SK-N-SH (cell line): ENCODE data around the gene ANKS1B. TPM values are rescaled to one million over a fixed set of nuclear protein-coding genes. Genes with fewer than 3 reads are reported as not detected.

Source experiments
- CTCF ChIA-PET: fragments of 300-600, 350-600 bp; formaldehyde crosslinking; extraction: SDS; loops from one replicate; lab custom pipeline; 2021; lab: Yijun Ruan, JAX
- POLR2A ChIA-PET: fragments of 350-600 bp; sonication (Branson Sonifier 250); formaldehyde crosslinking; extraction: SDS; loops from one replicate; lab custom pipeline; 2020; ENCODE audit warnings: antibody characterized with exemption, inconsistent platforms; lab: Yijun Ruan, JAX
- DNase-seq: peaks from one replicate; pipeline ENCODE4 v3.0.0; 2012
- H2AFZ ChIP-seq: fragments of 200-600 bp; sonication (generic); 2 replicates; pipeline ENCODE4 v1.8.1; 2016; ENCODE audit warnings: antibody characterized with exemption, mild to moderate bottlenecking, low read depth
- H3F3A ChIP-seq: fragments of 200-600 bp; sonication (generic); replicated peaks from 2 replicates; pipeline ENCODE3; 2016; ENCODE audit warnings: antibody characterized with exemption, mild to moderate bottlenecking; ENCODE audit not compliant: insufficient read depth
- H3K27ac ChIP-seq, 2 experiments: fragments of 200-500 bp in 1 of 2; fragments of 200-600 bp in 1 of 2; sonication (Bioruptor generic) in 1 of 2; sonication (generic), shearing (Covaris generic) in 1 of 2; 2 replicates each; pipeline versions ENCODE4 v1.5.1 to v1.6.1; 2014 to 2016; ENCODE audit warnings: low read depth in 2 of 2, inconsistent platforms in 1 of 2, low read length in 1 of 2, mild to moderate bottlenecking in 1 of 2, mixed read lengths in 1 of 2
- H3K27me3 ChIP-seq: fragments of 200-600 bp; sonication (generic), shearing (Covaris generic); 2 replicates; pipeline ENCODE4 v1.6.1; 2016; ENCODE audit warnings: mixed run types; ENCODE audit not compliant: insufficient read depth
- H3K36me3 ChIP-seq, 2 experiments: fragments of 200-500 bp in 1 of 2; fragments of 200-600 bp in 1 of 2; sonication (Bioruptor generic) in 1 of 2; sonication (generic) in 1 of 2; replicated peaks in 1 of 2; 2 replicates each; pipeline versions ENCODE3 to v1.5.1; 2014 to 2016; ENCODE audit warnings: low read length in 1 of 2, mild to moderate bottlenecking in 1 of 2; ENCODE audit not compliant: insufficient read depth in 2 of 2, control insufficient read depth in 1 of 2
- H3K4me1 ChIP-seq, 2 experiments: fragments of 200-500 bp in 1 of 2; fragments of 200-600 bp in 1 of 2; sonication (Bioruptor generic) in 1 of 2; sonication (generic), shearing (Covaris generic) in 1 of 2; 2 replicates each; pipeline versions ENCODE4 v1.5.1 to v1.6.1; 2014 to 2016; ENCODE audit warnings: low read depth in 1 of 2, low read length in 1 of 2, mixed run types in 1 of 2; ENCODE audit not compliant: insufficient read depth in 2 of 2, control insufficient read depth in 1 of 2
- H3K4me2 ChIP-seq: fragments of 200-600 bp; sonication (generic), shearing (Covaris generic); 2 replicates; pipeline ENCODE4 v1.6.1; 2017; ENCODE audit warnings: mixed run types
- H3K4me3 ChIP-seq, 2 experiments: fragments of 200-500 bp in 1 of 2; fragments of 200-600 bp in 1 of 2; sonication (Bioruptor generic) in 1 of 2; sonication (generic), shearing (Covaris generic) in 1 of 2; 2 replicates each; pipeline versions ENCODE4 v1.5.1 to v1.8.1; 2014 to 2016; ENCODE audit warnings: low read depth in 2 of 2, inconsistent platforms in 1 of 2, low read length in 1 of 2, mild to moderate bottlenecking in 1 of 2, mixed read lengths in 1 of 2, moderate library complexity in 1 of 2
- H3K79me2 ChIP-seq: fragments of 200-600 bp; sonication (generic); 2 replicates; pipeline ENCODE4 v1.8.1; 2017; ENCODE audit warnings: mild to moderate bottlenecking; ENCODE audit not compliant: insufficient read depth
- H3K9ac ChIP-seq: fragments of 200-600 bp; sonication (generic); 2 replicates; pipeline ENCODE4 v1.6.1; 2017; ENCODE audit warnings: mixed run types
- H3K9me2 ChIP-seq: fragments of 200-600 bp; sonication (generic); 2 replicates; pipeline ENCODE4 v1.6.1; 2017; ENCODE audit warnings: mixed run types
- H3K9me3 ChIP-seq: fragments of 200-600 bp; sonication (generic); 2 replicates; pipeline ENCODE4 v1.6.1; 2017; ENCODE audit warnings: mixed run types, mild to moderate bottlenecking, moderate library complexity
- H4K20me1 ChIP-seq: fragments of 200-600 bp; sonication (generic); 2 replicates; pipeline ENCODE4 v1.6.1; 2017; ENCODE audit warnings: mild to moderate bottlenecking, mixed run types; ENCODE audit not compliant: insufficient read depth
- CTCF ChIP-seq: fragments of 200-600 bp; sonication (generic); IDR thresholded peaks from 2 replicates; pipeline ENCODE4 v1.6.1; 2017; ENCODE audit warnings: antibody characterized with exemption, mild to moderate bottlenecking, moderate library complexity
- EP300 ChIP-seq, 2 experiments: IDR thresholded peaks; 2 replicates each; pipeline versions ENCODE4 v1.4.0 to v1.6.1; 2012; ENCODE audit warnings: borderline replicate concordance in 1 of 2, low read depth in 1 of 2, low read length in 1 of 2
- FOSL2 ChIP-seq: IDR thresholded peaks from 2 replicates; pipeline ENCODE4 v1.4.0; 2012; ENCODE audit warnings: low read depth, mild to moderate bottlenecking, moderate library complexity, borderline replicate concordance
- FOXM1 ChIP-seq: IDR thresholded peaks from 2 replicates; pipeline ENCODE4 v1.4.0; 2012; ENCODE audit warnings: low read depth, mild to moderate bottlenecking
- NFIC ChIP-seq: IDR thresholded peaks from 2 replicates; pipeline ENCODE4 v1.4.0; 2012; ENCODE audit warnings: borderline replicate concordance
- NRF1 ChIP-seq: IDR thresholded peaks from 2 replicates; pipeline ENCODE4 v1.6.1; 2012; ENCODE audit warnings: low read depth, mild to moderate bottlenecking, low read length
- PBX3 ChIP-seq: IDR thresholded peaks from 2 replicates; pipeline ENCODE4; 2012
- POLR2AphosphoS5 ChIP-seq: IDR thresholded peaks from 2 replicates; pipeline ENCODE4 v1.6.1; 2012; ENCODE audit warnings: low read depth, low read length
- TCF12 ChIP-seq: IDR thresholded peaks from 2 replicates; pipeline ENCODE4 v1.4.0; 2012
- TEAD4 ChIP-seq: IDR thresholded peaks from 2 replicates; pipeline ENCODE4 v1.4.0; 2012; ENCODE audit warnings: mild to moderate bottlenecking, borderline replicate concordance; ENCODE audit not compliant: insufficient read depth
- YY1 ChIP-seq: IDR thresholded peaks from 2 replicates; pipeline ENCODE4 v1.4.0; 2012; ENCODE audit warnings: low read depth, mild to moderate bottlenecking
- ZBTB33 ChIP-seq: IDR thresholded peaks from 2 replicates; pipeline ENCODE4 v1.4.0; 2012; ENCODE audit warnings: low read depth, borderline replicate concordance
- WGBS: methylation state at CpG from one replicate; pipeline ENCODE4 v1.1.6; 2017; ENCODE audit warnings: low lambda C conversion rate; 5-methylcytosine and 5-hydroxymethylcytosine counted together
- polyA plus RNA-seq, 3 experiments: library from polyadenylated mRNA; depleted of rRNA; stranded (reverse); fragments of >200 nt; gene quantifications; 2 replicates each; pipeline ENCODE4 v1.2.3, GENCODE V29; 2012
- TF ChIP-seq, protein P1 (sequence below): fragments of 150-350 bp; IDR thresholded peaks from 2 replicates; pipeline ENCODE4 v1.6.1; 2016; ENCODE audit warnings: mild to moderate bottlenecking, low read depth, low read length
- TF ChIP-seq, protein P2 (sequence below): IDR thresholded peaks from 2 replicates; pipeline ENCODE4 v1.4.0; 2012; ENCODE audit warnings: low read depth, borderline replicate concordance
- TF ChIP-seq, protein P3 (sequence below): fragments of 150-350 bp; IDR thresholded peaks from 2 replicates; pipeline ENCODE4 v1.6.1; 2017; ENCODE audit warnings: antibody characterized with exemption, low read length, low read depth, borderline replicate concordance

ANKS1B gene
- polyA plus RNA-seq, 1 of the 3 experiments (the other 2 are of a cell fraction): 1.8 TPM

GRCh38 chr12:100026241-100026640, 41.5 kb upstream of the ANKS1B start:
- H3F3A ChIP-seq: no peaks in the 10 kb centered on the region
- no peak overlapping the region for H2AFZ ChIP-seq
- ChIA-PET POLR2A (no interaction called here), CTCF (no interaction called here)
- H3K9me2 ChIP-seq: no peaks in the 10 kb centered on the region
- TF ChIP-seq CTCF (no peak), NRF1 (no peak), NFIC (no peak), FOSL2 (no peak)
- H3K79me2 ChIP-seq: no peaks in the 10 kb centered on the region
- 94% methylated on average over 1 of the region's 1 CpG for WGBS
- H3K4me3 ChIP-seq: no peak overlapping the region
- H3K27ac ChIP-seq: no peak overlapping the region
- H3K9ac ChIP-seq: no peak overlapping the region
- peaks cover 0 to 4% of the 10 kb centered on the region in 2 experiments for H3K36me3 ChIP-seq
- no peak for DNase-seq
- H3K4me2 ChIP-seq: no peak overlapping the region
- H3K27me3 ChIP-seq: no peaks in the 10 kb centered on the region
- no peaks in the 10 kb centered on the region for H3K9me3 ChIP-seq
- no peaks in the 10 kb centered on the region for H3K4me1 ChIP-seq
- H4K20me1 ChIP-seq: no peaks in the 10 kb centered on the region

GRCh38 chr12:100024974-100025555, 40.3 kb upstream of the ANKS1B start:
- 92% methylated on average over 2 of the region's 2 CpGs for WGBS
- TF ChIP-seq, protein P1, sequence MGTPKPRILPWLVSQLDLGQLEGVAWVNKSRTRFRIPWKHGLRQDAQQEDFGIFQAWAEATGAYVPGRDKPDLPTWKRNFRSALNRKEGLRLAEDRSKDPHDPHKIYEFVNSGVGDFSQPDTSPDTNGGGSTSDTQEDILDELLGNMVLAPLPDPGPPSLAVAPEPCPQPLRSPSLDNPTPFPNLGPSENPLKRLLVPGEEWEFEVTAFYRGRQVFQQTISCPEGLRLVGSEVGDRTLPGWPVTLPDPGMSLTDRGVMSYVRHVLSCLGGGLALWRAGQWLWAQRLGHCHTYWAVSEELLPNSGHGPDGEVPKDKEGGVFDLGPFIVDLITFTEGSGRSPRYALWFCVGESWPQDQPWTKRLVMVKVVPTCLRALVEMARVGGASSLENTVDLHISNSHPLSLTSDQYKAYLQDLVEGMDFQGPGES: no peak
- TF ChIP-seq EP300 (IDR thresholded peaks at IDR 0.05; ENCODE audit: borderline replicate concordance in 1 of 2, low read depth in 1 of 2, low read length in 1 of 2) (no peak), YY1 (no peak), PBX3 (no peak), TCF12 (no peak), ZBTB33 (no peak), POLR2AphosphoS5 (no peak), TEAD4 (no peak), FOXM1 (no peak), NFIC (no peak), FOSL2 (no peak)
- TF ChIP-seq, protein P2, sequence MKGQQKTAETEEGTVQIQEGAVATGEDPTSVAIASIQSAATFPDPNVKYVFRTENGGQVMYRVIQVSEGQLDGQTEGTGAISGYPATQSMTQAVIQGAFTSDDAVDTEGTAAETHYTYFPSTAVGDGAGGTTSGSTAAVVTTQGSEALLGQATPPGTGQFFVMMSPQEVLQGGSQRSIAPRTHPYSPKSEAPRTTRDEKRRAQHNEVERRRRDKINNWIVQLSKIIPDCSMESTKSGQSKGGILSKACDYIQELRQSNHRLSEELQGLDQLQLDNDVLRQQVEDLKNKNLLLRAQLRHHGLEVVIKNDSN: no peak
- TF ChIP-seq, protein P3, sequence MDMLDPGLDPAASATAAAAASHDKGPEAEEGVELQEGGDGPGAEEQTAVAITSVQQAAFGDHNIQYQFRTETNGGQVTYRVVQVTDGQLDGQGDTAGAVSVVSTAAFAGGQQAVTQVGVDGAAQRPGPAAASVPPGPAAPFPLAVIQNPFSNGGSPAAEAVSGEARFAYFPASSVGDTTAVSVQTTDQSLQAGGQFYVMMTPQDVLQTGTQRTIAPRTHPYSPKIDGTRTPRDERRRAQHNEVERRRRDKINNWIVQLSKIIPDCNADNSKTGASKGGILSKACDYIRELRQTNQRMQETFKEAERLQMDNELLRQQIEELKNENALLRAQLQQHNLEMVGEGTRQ: no peak
- CTCF ChIA-PET: no interaction called here

More at GRCh38 chr12:100024974-100025555, 40.3 kb upstream of the ANKS1B start:
- Histone ChIP-seq H3F3A (no peaks in the 10 kb centered on the region), H4K20me1 (no peaks in the 10 kb centered on the region), H3K4me3 (no peak overlapping the region), H3K36me3 (peaks cover 0 to 4% of the 10 kb centered on the region in 2 experiments), H2AFZ (no peak overlapping the region), H3K79me2 (no peaks in the 10 kb centered on the region), H3K4me1 (no peaks in the 10 kb centered on the region), H3K9ac (no peak overlapping the region), H3K9me3 (no peaks in the 10 kb centered on the region), H3K27me3 (no peaks in the 10 kb centered on the region), H3K27ac (no peak overlapping the region), H3K4me2 (no peak overlapping the region), H3K9me2 (no peaks in the 10 kb centered on the region)
- POLR2A ChIA-PET: no interaction called here
- no peak for DNase-seq
